Testis (tissue), 3 donors: ENCODE results near the gene HOXC6. TPM values are rescaled to one million over a fixed set of nuclear protein-coding genes. Genes with fewer than 3 reads are reported as not detected.

Experiments
- DNase-seq: peaks from one replicate; pipeline ENCODE4 v3.0.0-alpha.2; 2019
- H3K27ac ChIP-seq, 2 donors: fragments of 200-600 bp; sonication (generic); one replicate each; pipeline ENCODE4 v1.5.1; 2019
- H3K27me3 ChIP-seq: fragments of 200-600 bp; sonication (generic); one replicate; pipeline ENCODE4 v1.5.1; 2019
- H3K36me3 ChIP-seq: fragments of 200-600 bp; sonication (generic); one replicate; pipeline ENCODE4 v1.5.1; 2017; ENCODE audit warnings: low read depth; ENCODE audit errors: missing control alignments
- H3K4me1 ChIP-seq: fragments of 200-600 bp; sonication (generic); one replicate; pipeline ENCODE4 v1.5.1; 2019
- H3K4me3 ChIP-seq, 2 donors: fragments of 200-600 bp; sonication (generic); one replicate each; pipeline ENCODE4 v1.5.1; 2017 to 2019
- H3K9me3 ChIP-seq: fragments of 200-600 bp; sonication (generic); one replicate; pipeline ENCODE4 v1.5.1; 2017
- CTCF ChIP-seq, 3 experiments: fragments of 450-650 bp in 2 of 3; fragments of 200-600 bp in 1 of 3; sonication (generic) in 1 of 3; IDR thresholded peaks; one replicate each; pipeline ENCODE4 v1.5.1; 2016 to 2019; ENCODE audit warnings: antibody characterized with exemption in 3 of 3, mild to moderate bottlenecking in 2 of 3, moderate library complexity in 1 of 3
- POLR2A ChIP-seq: fragments of 450-650 bp; IDR thresholded peaks from one replicate; pipeline ENCODE4 v1.6.1; 2017; ENCODE audit warnings: antibody characterized with exemption, mild to moderate bottlenecking, moderate library complexity
- WGBS, 2 donors: methylation state at CpG; one replicate each; pipeline ENCODE4 v1.1.5; 2018; 5-methylcytosine and 5-hydroxymethylcytosine counted together
- intact Hi-C: fragments of 100-400 bp; cut with DNase I; formaldehyde crosslinking; loops from one replicate; pipeline ENCODE4 v1.15.1; 2023; ENCODE audit warnings: low total_unique reads
- polyA plus RNA-seq: library from polyadenylated mRNA; stranded (reverse); fragments of 350-450 nt; fragmentation: Illumina TruSeq; extraction: RNeasy Lipid Tissue Mini Kit (QIAGEN cat#74804); gene quantifications from one replicate; pipeline ENCODE4 v1.2.3, GENCODE V29; 2014; ENCODE audit warnings: low read depth, low replicate concordance; ENCODE audit not compliant: insufficient read depth
- total RNA-seq, 2 donors: library from RNA; depleted of rRNA; stranded (reverse); fragments of >200 nt; gene quantifications; one replicate each; pipeline ENCODE4 v1.2.3, GENCODE V29; 2016

Gene HOXC6
- total and polyA plus RNA-seq, 3 donors from 2014 or later: 1.9 to 5.4 (median 4.0) TPM

GRCh38 chr12:53997204-53998109 is 30.8 kb upstream of the HOXC6 start:
- DNase-seq: no peak

GRCh38 chr12:53998110-53998899 is 29.9 kb upstream of the HOXC6 start:
- H3K36me3 ChIP-seq: no peaks in the 10 kb centered on the region
- intact Hi-C loops: no loop called here

More at GRCh38 chr12:53997204-53998109, 30.8 kb upstream of the HOXC6 start:
- Histone ChIP-seq H3K4me1 (peaks cover 40% of the 10 kb centered on the region), H3K4me3 (no peak overlapping the region), H3K36me3 (no peaks in the 10 kb centered on the region), H3K27me3 (peaks cover 3% of the 10 kb centered on the region), H3K27ac (no peak overlapping the region), H3K9me3 (no peaks in the 10 kb centered on the region)
- WGBS, 2 donors: 31 to 41% methylated on average over 33 to 35 of the region's 35 CpGs
- intact Hi-C loops: no loop called here
- TF ChIP-seq CTCF (IDR thresholded peaks at IDR 0.05) (no peak), POLR2A (no peak)

GRCh38 chr12:53998900-53999236 is 29.4 kb upstream of the HOXC6 start:
- no peak for TF ChIP-seq CTCF (IDR thresholded peaks at IDR 0.05)
- no peak for TF ChIP-seq POLR2A
- Histone ChIP-seq H3K36me3 (no peaks in the 10 kb centered on the region), H3K4me3 (no peak overlapping the region), H3K9me3 (no peaks in the 10 kb centered on the region), H3K27ac (no peak overlapping the region), H3K4me1 (peaks cover 40% of the 10 kb centered on the region), H3K27me3 (peaks cover 3% of the 10 kb centered on the region)
- DNase-seq: no peak
- intact Hi-C loops: no loop called here
- WGBS, 2 donors: 16 to 18% methylated on average over 13 of the region's 13 CpGs

More at GRCh38 chr12:53998110-53998899, 29.9 kb upstream of the HOXC6 start:
- DNase-seq: no peak
- Histone ChIP-seq H3K27ac (no peak overlapping the region), H3K9me3 (no peaks in the 10 kb centered on the region), H3K4me1 (peaks cover 40% of the 10 kb centered on the region), H3K4me3 (no peak overlapping the region), H3K27me3 (peaks cover 3% of the 10 kb centered on the region)
- WGBS, 2 donors: 32 to 34% methylated on average over 8 to 11 of the region's 11 CpGs
- TF ChIP-seq CTCF (IDR thresholded peaks at IDR 0.05): no peak
- no peak for TF ChIP-seq POLR2A

GRCh38 chr12:53999559-54000115 is 28.6 kb upstream of the HOXC6 start:
- H3K27ac ChIP-seq: peak overlapping the region; percentile 37 to 64
- TF ChIP-seq POLR2A (no peak), CTCF (IDR thresholded peaks at IDR 0.05) (no peak)
- no peaks in the 10 kb centered on the region for H3K36me3 ChIP-seq
- intact Hi-C loops: loop anchor here (5.0 kb wide), 1 partner anchor 208 kb away; no protein-coding TSS in a partner anchor
- H3K9me3 ChIP-seq: no peaks in the 10 kb centered on the region
- H3K4me3 ChIP-seq: peak overlapping the region; percentile 59 to 72
- 1 to 3% methylated on average over 35 of the region's 35 CpGs for WGBS, 2 donors
- peaks cover 34% of the 10 kb centered on the region for H3K4me1 ChIP-seq
- DNase-seq: peak; percentile 80
- no peaks in the 10 kb centered on the region for H3K27me3 ChIP-seq
